NCI-H128 (cell line): ENCODE data around the gene CCNL1.
A peak's percentile ranks its signal among the peaks of the same experiment; 100 is the strongest.
"Not testable (repeated sequence)": the region's sequence is repeated elsewhere in the genome, so short reads cannot be mapped to it uniquely, and the experiment has no call there.

Source experiments
- DNase-seq: peaks from one replicate; lab custom pipeline; 2025; ENCODE audit not compliant: unreplicated experiment; lab: John Stamatoyannopoulos, UW

The CCNL1 gene

GRCh38 chr3:157172746-157173145 is 12.8 kb upstream of the CCNL1 start:
- DNase-seq = no peak

GRCh38 chr3:157170861-157171260 is 10.9 kb upstream of the CCNL1 start:
- no peak for DNase-seq

- DNase-seq = no peak
Measured at GRCh38 chr3:157167371-157168042, 7.6 kb upstream of the CCNL1 start.

- no peak for DNase-seq
Measured at GRCh38 chr3:157166561-157166960, 6.6 kb upstream of the CCNL1 start.

GRCh38 chr3:157166115-157166514 is 6.2 kb upstream of the CCNL1 start:
- no peak for DNase-seq

GRCh38 chr3:157163217-157163953 is 3.4 kb upstream of the CCNL1 start:
- DNase-seq = no peak

- not testable (repeated sequence) for DNase-seq
Measured at GRCh38 chr3:157162620-157163019, 2.7 kb upstream of the CCNL1 start.

- DNase-seq = peak; percentile 27
Measured at GRCh38 chr3:157160658-157161424, 894 bp upstream of the CCNL1 start.

- peak; percentile 38 for DNase-seq
Measured at GRCh38 chr3:157159037-157159761, 748 bp downstream of the CCNL1 start.

- DNase-seq = no peak
Measured at GRCh38 chr3:157157836-157158235, 2.1 kb downstream of the CCNL1 start.

- peak; percentile 10 for DNase-seq
Measured at GRCh38 chr3:157156837-157157635, 2.9 kb downstream of the CCNL1 start.

GRCh38 chr3:157155591-157155990 is 4.4 kb downstream of the CCNL1 start:
- no peak for DNase-seq

GRCh38 chr3:157154563-157155330 is 5.2 kb downstream of the CCNL1 start:
- DNase-seq = no peak

- no peak for DNase-seq
Measured at GRCh38 chr3:157152930-157153329, 7.0 kb downstream of the CCNL1 start.

GRCh38 chr3:157152438-157152837 is 7.5 kb downstream of the CCNL1 start:
- DNase-seq = no peak

- no peak for DNase-seq
Measured at GRCh38 chr3:157151627-157152026, 8.3 kb downstream of the CCNL1 start.

- DNase-seq = no peak
Measured at GRCh38 chr3:157151151-157151550, 8.8 kb downstream of the CCNL1 start.

- no peak for DNase-seq
Measured at GRCh38 chr3:157149136-157149696, 10.7 kb downstream of the CCNL1 start.

GRCh38 chr3:157148196-157148889 is 11.6 kb downstream of the CCNL1 start:
- DNase-seq = no peak
